HG02623 (cell line): ENCODE results near the gene DPCD.
"Not testable (repeated sequence)": the region's sequence is repeated elsewhere in the genome, so short reads cannot be mapped to it uniquely, and the experiment has no call there.

Experiments used
- ATAC-seq: cut with Tn5 transposase; IDR thresholded peaks from one replicate; pipeline ENCODE4 v1.9.1; 2021; ENCODE audit warnings: moderate library complexity; ENCODE audit not compliant: unreplicated experiment

The DPCD gene

DNA sequence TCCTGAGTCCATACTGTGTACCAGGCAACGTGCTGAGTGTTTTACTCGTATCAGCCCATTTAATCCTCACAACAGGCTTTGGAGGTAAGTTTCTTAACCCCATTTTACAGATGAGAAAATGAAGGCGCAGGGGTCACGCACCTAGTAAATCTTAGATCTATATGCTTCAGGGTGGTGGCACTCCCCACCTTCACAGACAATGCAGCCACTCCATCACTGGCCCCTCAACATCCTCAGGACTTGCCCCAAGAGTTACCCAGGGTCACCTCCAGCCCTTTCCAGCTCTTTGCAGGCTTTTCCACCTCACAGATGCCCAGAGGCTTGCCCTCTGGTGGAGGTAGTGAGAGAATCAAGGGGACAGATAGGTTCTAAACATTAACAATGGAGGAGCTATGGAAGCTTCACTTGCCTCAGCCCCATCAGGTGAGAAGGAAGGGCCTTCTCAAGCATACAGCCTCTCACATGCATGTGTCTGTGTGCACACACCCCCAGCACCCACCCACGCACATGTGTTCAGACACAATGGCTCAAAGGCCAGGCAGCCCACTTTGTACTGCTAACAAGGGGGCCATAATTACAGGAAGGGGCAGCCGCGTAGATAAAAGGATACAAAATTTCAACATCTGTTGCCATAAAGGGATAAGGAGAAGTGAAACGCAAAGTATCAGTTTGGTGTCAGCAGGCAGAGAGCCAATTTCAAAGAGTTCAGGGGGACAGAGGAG is 29.1 kb downstream of the DPCD start:
- ATAC-seq: no peak

- no peak for ATAC-seq
Measured at GRCh38 chr10:101617824-101618568, 29.9 kb downstream of the DPCD start.

GRCh38 chr10:101618871-101619270 is 30.8 kb downstream of the DPCD start:
- no peak for ATAC-seq

GRCh38 chr10:101619983-101620382 is 31.9 kb downstream of the DPCD start:
- ATAC-seq: no peak

- ATAC-seq: no peak
Measured at GRCh38 chr10:101623528-101623927, 35.4 kb downstream of the DPCD start.

GRCh38 chr10:101624526-101625102 is 36.5 kb downstream of the DPCD start:
- ATAC-seq: no peak

DNA sequence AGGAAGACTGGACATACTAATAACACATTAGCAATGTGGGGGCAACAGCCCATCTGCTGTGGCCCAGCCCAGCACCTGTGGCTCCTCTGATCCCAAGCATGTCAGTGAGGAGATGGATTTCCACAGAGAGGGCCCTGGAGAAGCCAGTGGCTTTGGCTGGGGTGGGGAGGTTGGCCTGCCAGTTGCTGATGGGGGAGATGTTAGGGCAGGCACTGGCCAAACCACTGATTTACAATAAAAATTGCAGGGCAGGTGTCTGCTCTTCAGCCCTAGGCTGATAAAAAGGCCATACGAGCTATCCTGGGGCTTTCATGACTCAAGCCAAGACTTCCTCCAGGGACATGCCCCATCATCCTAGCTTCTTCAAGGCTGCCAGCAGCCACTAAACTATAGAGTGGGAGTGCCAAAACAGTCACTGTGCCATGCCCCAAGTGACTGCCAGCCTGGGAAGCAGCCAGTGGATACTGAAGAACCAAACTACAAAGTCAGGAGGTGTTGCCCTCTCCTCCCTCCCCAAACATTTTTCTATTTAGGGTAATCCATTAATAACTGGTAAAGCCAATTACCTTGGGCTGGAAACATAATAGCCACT is 37.8 kb downstream of the DPCD start:
- ATAC-seq: no peak

GRCh38 chr10:101629837-101630632 is 41.9 kb downstream of the DPCD start:
- ATAC-seq: no peak

DNA sequence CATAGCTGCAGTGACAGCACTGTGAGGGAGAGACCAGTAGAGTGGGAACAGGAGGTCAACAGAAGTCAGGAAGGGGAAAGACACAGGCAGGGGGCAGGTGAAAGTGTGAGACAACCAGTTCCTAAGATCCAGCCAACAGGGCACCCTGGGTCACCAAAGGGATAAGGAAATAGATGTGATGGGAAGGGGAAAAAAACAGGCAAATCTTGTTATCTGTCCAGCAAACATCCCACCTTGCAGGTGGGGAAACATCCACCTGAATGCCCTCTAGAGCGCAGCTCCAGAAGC is 42.5 kb downstream of the DPCD start:
- no peak for ATAC-seq

- no peak for ATAC-seq
Measured at GRCh38 chr10:101631821-101632475, 43.8 kb downstream of the DPCD start.

DNA sequence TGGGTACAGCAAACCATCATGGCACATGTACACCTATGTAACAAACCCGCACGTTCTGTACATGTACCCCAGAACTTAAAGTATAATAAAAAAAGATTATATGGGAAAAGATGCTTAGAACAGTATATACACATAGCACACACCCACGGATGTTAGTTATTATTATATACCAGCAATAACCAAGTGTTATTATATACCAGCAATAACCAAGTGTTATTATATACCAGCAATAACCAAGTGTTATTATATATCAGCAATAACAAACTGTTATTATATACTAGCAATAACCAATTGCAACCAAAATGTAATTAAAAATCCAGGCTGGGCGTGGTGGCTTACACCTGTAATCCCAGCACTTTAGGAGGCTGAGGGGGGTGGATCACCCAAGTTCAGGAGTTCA is 45.4 kb downstream of the DPCD start:
- not testable (repeated sequence) for ATAC-seq

GRCh38 chr10:101639141-101639900 is 51.2 kb downstream of the DPCD start:
- ATAC-seq: no peak

- no peak for ATAC-seq
Measured at GRCh38 chr10:101643546-101643945, 55.4 kb downstream of the DPCD start.

- ATAC-seq: no peak
Measured at GRCh38 chr10:101644002-101644401, 55.9 kb downstream of the DPCD start.

- no peak for ATAC-seq
Measured at GRCh38 chr10:101645659-101646058, 57.5 kb downstream of the DPCD start.

- ATAC-seq: no peak
Measured at GRCh38 chr10:101646364-101646763, 58.2 kb downstream of the DPCD start.

GRCh38 chr10:101647255-101647654 is 59.1 kb downstream of the DPCD start:
- ATAC-seq: no peak

GRCh38 chr10:101649525-101650085 is 61.5 kb downstream of the DPCD start:
- no peak for ATAC-seq

DNA sequence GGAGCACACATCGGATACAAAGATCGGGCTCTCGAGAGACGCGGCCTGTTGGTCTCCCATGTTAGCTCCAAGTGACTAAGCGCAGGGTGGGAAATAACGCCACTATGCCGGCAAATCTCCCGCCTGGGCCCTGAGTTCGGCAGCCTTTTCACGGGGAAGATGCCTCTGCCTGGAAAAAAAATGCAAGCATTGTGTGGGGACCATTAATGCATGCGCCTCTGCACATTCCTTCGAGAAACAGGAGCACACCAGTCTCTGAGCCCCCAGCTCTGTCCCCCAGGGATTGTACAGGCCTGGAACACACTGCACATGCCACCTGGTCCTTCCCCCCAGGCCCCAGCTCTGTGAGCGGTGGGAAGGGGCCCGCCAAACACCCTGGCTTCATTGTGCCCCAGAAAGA is 62.7 kb downstream of the DPCD start:
- ATAC-seq: no peak

DNA sequence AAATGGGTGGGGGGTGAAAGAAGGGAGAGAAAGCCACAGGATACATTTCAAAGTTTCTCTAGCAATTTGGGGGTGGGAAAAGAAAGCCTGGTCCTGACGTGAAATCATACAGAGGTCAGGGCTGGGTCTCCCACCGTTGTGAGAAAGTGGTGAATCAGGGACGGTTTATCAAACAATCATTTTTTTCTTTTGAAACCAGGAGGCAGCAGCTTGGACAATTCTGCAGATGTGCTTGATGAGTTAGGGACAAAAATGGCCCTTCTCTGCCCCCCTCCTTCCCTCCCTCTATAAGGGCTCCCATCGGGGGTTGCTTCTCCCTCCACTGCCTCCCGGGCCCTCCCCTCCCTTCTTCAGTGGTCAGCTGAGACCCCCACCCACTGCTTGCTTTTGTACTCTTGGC is 63.2 kb downstream of the DPCD start:
- ATAC-seq: no peak
